Calu3 (cell line): ENCODE data around the gene RNF19B. TPM values are rescaled to one million over a fixed set of nuclear protein-coding genes. Genes with fewer than 3 reads are reported as not detected.

Source experiments
- BruUV-seq: library from RNA; stranded (reverse); fragments of 400-500 nt; replicated peaks from 2 replicates; lab custom pipeline; 2021; lab: Mats Ljungman, UMichigan
- CTCF ChIA-PET: fragments of 300-600 bp; sonication (Branson Sonifier 250); formaldehyde crosslinking; loops from one replicate; lab custom pipeline; 2022; ENCODE audit warnings: antibody characterized with exemption; lab: Charles Lee
- DNase-seq: peaks from one replicate; pipeline ENCODE4 v3.0.0; 2022
- H3K27ac Mint-ChIP-seq: one replicate; pipeline ENCODE4 v1.8.0; 2022; ENCODE audit warnings: mixed read lengths; ENCODE audit not compliant: unreplicated experiment
- H3K27me3 Mint-ChIP-seq: one replicate; pipeline ENCODE4 v1.8.0; 2022; ENCODE audit warnings: mixed read lengths; ENCODE audit not compliant: unreplicated experiment
- H3K36me3 Mint-ChIP-seq: one replicate; pipeline ENCODE4 v1.8.0; 2022; ENCODE audit warnings: mild to moderate bottlenecking, moderate library complexity, mixed read lengths; ENCODE audit not compliant: insufficient read depth, unreplicated experiment
- H3K4me1 Mint-ChIP-seq: one replicate; pipeline ENCODE4 v1.8.0; 2022; ENCODE audit warnings: mild to moderate bottlenecking, low read depth, mixed read lengths; ENCODE audit not compliant: unreplicated experiment
- H3K4me3 Mint-ChIP-seq: one replicate; pipeline ENCODE4 v1.8.0; 2022; ENCODE audit warnings: mild to moderate bottlenecking, low read depth, moderate library complexity, mixed read lengths; ENCODE audit not compliant: unreplicated experiment
- H3K9me3 Mint-ChIP-seq: one replicate; pipeline ENCODE4 v1.8.0; 2022; ENCODE audit warnings: low read depth, mixed read lengths; ENCODE audit not compliant: unreplicated experiment
- CTCF ChIP-seq: fragments of 200-600 bp; IDR thresholded peaks from one replicate; pipeline ENCODE4 v1.8.0; 2022; ENCODE audit warnings: antibody characterized with exemption; ENCODE audit not compliant: unreplicated experiment
- intact Hi-C: fragments of 100-400 bp; cut with micrococcal nuclease; formaldehyde crosslinking; loops from one replicate; pipeline ENCODE4 v1.10.0; 2022; ENCODE audit not compliant: unreplicated experiment
- total RNA-seq: library from RNA; stranded (reverse); gene quantifications from 2 replicates; pipeline ENCODE4 v1.2.3, GENCODE V29; 2022

RNF19B gene
- total RNA-seq, 1 experiment from 2014 or later: 21.5 TPM

GRCh38 chr1:32933742-32934322 lies 30.8 kb downstream of the RNF19B start:
- H3K27ac Mint-ChIP-seq: peak overlapping the region; percentile 81
- H3K27me3 Mint-ChIP-seq: no peaks in the 10 kb centered on the region
- BruUV-seq: no TSS peak
- no peak for TF ChIP-seq CTCF
- intact Hi-C loops: loop anchor here (1.0 to 5.0 kb wide), 4 partner anchors 58 to 153 kb away; no protein-coding TSS in a partner anchor
- peaks cover 24% of the 10 kb centered on the region for H3K36me3 Mint-ChIP-seq
- peaks cover 34% of the 10 kb centered on the region for H3K4me1 Mint-ChIP-seq
- CTCF ChIA-PET: interaction anchor here (0.7 to 2.2 kb wide), 14 partner anchors 15 to 152 kb away, joined by 3 to 42 read pairs (median 5); partner anchors contain the start of genes HPCA and RNF19B
- no peak overlapping the region for H3K4me3 Mint-ChIP-seq
- peak; percentile 43 for DNase-seq
- no peaks in the 10 kb centered on the region for H3K9me3 Mint-ChIP-seq

GRCh38 chr1:32931760-32932159 lies 32.8 kb downstream of the RNF19B start:
- H3K9me3 Mint-ChIP-seq: no peaks in the 10 kb centered on the region

GRCh38 chr1:32929366-32929765 lies 35.2 kb downstream of the RNF19B start:
- Mint-ChIP-seq H3K36me3 (peaks cover 7% of the 10 kb centered on the region), H3K27ac (no peak overlapping the region), H3K4me1 (peaks cover 25% of the 10 kb centered on the region), H3K9me3 (no peaks in the 10 kb centered on the region), H3K4me3 (no peak overlapping the region), H3K27me3 (peaks cover 19% of the 10 kb centered on the region)
- intact Hi-C loops: no loop called here
- no peak for TF ChIP-seq CTCF
- CTCF ChIA-PET: no interaction called here
- DNase-seq: no peak
- BruUV-seq: no TSS peak

More at GRCh38 chr1:32931760-32932159, 32.8 kb downstream of the RNF19B start:
- H3K36me3 Mint-ChIP-seq: peaks cover 10% of the 10 kb centered on the region
- no peak for DNase-seq
- TF ChIP-seq CTCF: no peak
- H3K27ac Mint-ChIP-seq: no peak overlapping the region
- H3K27me3 Mint-ChIP-seq: no peaks in the 10 kb centered on the region
- CTCF ChIA-PET: no interaction called here
- BruUV-seq: no TSS peak
- H3K4me3 Mint-ChIP-seq: no peak overlapping the region
- intact Hi-C loops: loop anchor here (2.0 to 5.0 kb wide), 3 partner anchors 61 to 155 kb away; no protein-coding TSS in a partner anchor
- H3K4me1 Mint-ChIP-seq: peaks cover 16% of the 10 kb centered on the region

GRCh38 chr1:32928715-32929114 lies 35.9 kb downstream of the RNF19B start:
- DNase-seq: no peak
- Mint-ChIP-seq H3K4me1 (peaks cover 20% of the 10 kb centered on the region), H3K9me3 (no peaks in the 10 kb centered on the region), H3K4me3 (no peak overlapping the region), H3K27me3 (peaks cover 26% of the 10 kb centered on the region), H3K27ac (no peak overlapping the region), H3K36me3 (peaks cover under 1% of the 10 kb centered on the region)
- CTCF ChIA-PET: no interaction called here
- TF ChIP-seq CTCF: no peak
- intact Hi-C loops: no loop called here
- no TSS peak for BruUV-seq
